ENCODE results near the gene LINC01488.

LINC01488 gene

GRCh38 chr11:69463995-69464960 is 17.2 kb upstream of the LINC01488 start:
- no peak for DNase-seq

GRCh38 chr11:69465236-69466000 is 16.0 kb upstream of the LINC01488 start:
- peak in 2 of 4 experiments; percentile 15 to 44 for DNase-seq

DNA sequence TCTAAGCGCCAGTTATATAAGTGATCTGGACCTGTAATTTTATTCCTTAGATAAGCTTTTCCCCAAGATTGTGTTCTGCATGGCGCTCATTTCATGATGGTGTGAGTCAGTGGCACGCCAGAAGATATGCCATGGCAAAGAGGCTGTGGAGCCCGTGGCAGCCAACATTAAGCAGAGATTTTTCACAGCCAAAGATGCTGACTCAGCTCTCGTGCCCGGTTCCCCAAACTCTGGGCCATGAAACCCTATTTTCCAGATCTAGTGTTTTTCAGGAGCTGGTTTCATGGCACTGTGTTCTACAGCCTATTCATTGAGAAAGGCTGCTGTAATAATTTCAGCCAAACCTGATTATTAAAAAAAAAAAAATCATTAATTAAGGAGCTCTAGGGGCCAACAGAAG is 15.4 kb upstream of the LINC01488 start:
- no peak for DNase-seq

GRCh38 chr11:69467196-69467595 is 14.3 kb upstream of the LINC01488 start:
- DNase-seq: no peak

DNA sequence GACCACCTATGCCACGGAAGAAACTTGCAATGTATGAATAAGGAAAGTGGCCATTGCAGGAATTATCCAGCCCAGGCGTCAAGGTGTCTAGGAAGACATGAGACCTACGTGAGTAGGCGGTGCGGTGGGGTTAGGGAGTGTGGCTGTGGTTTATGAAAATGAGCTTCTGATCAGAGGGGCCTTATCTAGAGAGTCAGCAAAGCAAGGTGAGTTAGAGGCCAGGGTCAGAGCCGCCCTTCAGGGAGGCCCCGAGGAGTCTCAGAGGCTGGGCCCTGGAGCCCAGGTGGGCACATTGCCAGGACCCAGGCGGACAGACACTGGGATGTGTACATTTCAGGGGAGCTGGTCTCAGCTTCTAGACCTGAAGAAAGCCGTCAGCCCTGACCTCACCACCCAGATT is 13.8 kb upstream of the LINC01488 start:
- DNase-seq: no peak

DNA sequence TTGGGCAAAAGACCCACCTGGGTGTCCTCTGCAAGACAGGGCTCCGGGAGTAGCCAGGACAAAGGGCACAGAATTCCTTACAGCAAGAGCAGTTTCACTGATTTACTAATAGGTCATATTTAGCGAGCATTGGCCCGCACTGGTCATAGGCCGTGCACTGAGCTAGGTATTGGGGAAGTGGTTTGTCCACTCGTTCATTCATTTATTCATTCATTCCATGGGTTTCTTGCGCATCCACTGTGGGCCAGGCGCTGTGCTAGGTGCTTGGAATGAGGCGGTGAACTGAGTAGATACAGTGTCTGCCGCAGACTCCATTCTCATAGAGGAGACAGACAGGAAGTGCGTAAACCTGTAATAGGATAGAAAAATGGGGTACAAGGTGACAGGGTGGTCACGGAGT is 13.2 kb upstream of the LINC01488 start:
- no peak for DNase-seq

DNA sequence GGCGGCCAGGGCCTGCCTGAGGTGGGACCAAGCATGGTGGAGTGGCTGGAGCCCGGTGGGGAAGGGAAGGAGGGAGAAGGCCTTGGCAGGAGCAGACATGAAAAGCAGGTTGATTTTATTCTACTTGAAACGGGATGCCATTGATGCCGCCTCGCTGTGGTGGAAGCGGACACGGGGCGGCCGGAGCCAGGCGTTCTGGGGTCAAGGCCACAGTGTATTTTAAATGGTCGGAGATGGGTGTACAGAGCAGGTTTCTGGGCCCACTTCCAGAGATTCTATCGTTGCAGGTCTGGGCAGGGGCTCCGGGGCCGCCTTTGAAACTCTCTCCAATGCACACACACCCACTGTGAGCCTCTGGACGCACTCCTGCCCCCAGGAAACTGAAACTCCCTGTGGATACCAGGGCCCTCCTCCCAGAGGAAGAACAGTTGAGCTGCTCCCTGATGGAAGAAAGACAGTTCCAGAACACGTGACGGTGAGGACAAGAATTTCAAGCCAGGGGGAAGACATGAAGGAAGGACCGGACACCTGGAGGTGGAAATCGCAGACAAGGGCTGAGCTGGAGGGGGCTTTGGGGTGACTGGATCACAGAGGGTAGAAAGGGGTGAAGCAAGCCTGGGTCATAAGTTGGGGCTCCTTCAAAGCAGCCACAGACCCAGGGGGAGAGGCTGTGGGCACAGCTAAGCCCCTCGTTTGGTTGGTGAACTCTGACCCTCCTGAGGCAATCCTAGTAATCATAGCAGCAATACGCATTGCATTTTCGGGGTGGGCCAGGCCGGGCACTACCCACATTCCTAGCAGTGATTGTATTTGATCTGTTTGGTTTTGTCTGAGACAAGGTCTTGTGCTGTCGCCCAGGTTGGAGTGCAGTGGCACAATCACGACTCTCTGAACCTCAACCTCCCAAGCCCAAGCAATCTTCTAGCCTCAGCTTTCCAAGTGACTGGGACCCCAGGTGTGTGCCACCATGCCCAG is 12.3 kb upstream of the LINC01488 start:
- no peak for DNase-seq

DNA sequence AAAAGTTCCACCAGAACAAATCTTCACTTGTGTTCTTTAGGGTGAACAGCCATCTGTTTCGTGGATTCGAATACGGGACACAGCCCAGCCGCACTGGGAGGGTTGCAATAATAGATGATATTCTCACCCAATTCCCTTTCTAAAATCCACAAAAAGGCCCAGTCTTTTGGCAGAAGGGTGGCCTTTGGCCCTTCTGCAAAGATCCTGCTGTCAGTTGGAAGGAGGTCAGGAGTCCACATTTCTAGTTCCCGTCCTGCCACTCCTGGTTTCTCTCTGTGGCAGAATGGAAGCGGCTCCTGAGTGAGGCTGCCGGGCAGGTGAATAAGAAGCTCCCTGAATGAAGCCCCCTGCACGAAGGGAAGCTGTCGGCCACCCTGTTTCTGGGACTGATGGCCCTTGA is 11.2 kb upstream of the LINC01488 start:
- no peak for DNase-seq

DNA sequence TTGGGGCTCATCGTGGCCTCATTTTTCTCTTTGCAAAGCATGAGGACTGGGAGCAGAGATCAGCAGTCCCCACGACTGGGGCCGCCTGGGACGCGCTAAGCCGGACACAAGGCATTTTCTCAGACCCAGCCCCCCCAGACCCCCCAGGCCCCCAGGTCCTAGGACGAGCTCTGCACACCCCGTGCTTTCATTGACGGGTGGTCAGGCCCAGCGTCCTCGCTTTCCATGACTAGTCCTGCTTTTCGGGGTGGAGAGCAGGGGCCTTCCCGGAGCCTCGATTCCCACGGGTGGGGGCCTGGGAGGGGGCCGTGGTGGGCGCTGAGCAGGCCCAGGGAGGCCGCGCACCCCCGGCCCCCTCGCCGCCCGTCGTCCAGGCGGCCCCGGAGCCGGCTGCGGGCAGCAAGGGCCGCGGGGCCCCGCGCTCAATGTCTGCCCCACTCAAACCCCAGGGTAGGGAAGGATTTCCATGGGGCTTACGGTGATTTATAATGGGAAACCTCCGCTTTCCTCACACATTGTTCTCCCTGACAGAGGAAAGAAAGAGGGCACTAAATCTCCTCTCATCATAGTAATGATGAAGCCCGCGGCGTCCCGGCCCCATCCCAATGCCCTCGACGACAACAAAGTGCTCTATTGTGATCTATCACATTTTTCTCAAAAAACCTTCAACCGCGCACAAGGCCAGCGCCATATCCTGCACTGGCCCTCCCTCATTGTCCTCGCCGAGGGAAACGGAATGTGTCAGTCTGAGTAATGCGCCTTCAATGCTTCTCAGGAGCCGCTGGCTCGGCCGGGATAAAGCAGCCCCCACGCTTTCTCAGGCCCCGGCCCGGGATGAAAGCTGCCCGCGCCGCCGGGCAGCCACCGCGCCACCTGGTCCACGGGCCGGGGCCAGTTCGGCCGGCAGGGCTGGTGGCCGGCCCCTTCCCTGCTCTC is 10.4 kb upstream of the LINC01488 start:
- DNase-seq: no peak

DNA sequence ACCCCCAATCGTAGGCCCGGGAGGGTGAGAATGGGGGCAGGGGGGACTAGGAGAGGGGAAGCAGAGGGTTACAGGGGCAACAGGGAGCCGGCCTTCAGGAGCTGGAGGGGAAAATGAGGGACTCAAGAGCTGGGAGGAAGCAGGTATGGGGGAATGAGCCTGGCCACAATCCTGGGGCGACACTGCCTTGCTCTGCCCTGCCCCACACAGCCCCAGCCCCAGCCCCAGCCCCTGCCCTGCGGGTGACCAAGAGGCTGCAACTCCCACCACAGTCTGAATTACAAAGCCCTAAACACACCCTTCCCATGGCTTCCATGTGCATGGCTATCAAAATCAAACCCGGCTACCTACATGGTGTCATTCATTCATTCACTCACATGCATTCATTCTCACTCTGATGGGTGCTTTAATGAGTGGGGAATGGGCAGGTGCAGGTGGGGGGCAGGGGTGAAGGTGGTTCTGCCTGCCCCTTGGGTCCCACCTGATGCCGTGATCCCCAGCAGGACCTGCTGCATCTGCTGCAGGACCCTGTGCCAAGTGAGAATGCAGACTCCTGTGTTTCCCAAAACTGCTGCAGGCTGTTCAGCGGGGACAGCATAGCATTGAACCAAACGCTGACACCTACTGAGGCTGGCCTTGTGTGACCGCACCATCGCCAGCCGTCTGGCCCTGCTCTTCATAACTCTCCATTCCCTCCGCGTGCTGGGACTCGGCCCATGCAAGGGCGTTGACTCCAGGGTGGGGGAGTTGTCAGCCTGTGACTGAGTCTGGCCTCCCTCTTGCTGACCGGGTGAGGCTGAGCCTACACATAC is 9.5 kb upstream of the LINC01488 start:
- DNase-seq: no peak

GRCh38 chr11:69472541-69473275 is 8.8 kb upstream of the LINC01488 start:
- DNase-seq: no peak

DNA sequence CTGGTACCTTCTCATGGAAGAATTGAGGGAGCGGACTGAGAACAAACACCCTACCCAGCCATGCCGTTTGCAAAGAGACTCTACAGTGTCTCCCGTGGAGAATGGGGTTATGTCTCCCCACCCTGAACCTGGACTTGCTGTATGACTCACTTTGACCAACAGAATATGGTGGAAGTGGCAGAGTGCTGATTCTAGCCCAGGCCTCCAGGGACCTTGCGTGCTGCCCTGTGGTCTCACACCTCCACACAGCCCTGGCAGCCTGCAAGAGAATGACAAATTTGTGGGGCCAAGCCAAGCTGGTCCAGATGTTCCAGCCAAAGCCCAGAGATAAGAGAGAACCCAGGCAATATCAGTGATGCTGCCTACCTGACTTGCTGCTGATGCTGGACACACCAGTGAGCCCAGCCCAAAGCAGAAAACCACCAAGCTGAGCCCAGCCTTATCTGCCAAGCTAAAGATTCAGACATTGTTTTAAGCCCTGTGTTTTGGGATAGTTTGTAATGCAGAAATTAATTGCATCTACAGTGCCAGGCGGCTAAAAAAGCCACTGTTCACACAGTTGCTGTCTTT is 8.1 kb upstream of the LINC01488 start:
- no peak for DNase-seq

DNA sequence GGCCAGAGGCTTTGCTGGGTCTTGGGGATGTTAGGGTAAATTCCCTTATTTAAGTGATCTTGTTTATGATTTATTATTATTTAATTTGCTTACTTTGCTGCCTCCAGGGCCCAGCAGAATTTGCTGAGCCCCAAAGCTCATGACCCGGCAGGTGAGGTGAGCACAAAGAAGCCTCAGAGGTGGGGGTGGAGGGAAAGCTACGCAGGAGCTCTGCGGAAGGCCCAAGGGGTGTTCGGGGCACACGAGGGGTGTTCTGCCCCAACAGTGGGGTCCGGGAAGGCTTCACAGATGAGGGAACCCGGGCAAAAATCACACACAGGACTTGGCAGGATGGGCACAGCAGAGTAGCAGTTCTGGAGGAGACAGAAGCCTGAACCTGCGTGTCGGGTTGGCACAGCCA is 6.7 kb upstream of the LINC01488 start:
- no peak for DNase-seq

DNA sequence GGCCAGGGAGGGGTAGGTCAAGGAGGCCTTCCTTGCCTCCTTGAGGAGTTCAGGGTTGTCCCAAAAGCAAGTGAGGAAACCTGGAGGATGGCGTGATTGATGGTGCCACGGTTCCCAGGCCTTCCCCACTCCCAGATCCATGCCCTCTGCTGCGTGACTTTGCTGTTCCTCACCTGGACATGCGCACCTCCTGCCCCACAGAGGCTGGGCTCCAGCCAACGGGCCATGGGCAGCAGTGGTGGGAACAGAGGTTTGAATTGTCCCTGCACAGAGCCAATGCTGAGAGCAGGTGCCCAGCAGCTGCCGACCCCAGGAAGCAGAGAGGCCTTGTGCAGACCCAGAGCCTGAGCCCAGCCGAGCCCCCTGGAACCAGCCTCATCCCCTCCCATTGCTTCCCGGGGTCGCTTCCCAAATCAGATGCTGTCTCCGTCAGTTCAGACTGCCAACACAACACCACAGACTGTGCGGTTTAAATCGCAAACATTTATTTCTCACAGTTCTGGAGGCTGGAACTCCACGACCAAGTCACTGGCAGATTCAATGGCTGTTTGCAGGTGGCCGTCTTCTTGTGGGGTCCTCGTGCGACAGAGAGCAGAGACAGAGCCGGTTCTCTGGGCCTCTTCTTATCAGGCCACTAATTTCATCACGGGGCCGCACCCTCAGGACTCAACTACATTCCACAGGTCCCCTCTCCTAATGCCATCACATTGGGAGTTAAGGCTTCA is 6.2 kb upstream of the LINC01488 start:
- DNase-seq: no peak

GRCh38 chr11:69475866-69476471 is 5.5 kb upstream of the LINC01488 start:
- no peak for DNase-seq

GRCh38 chr11:69476509-69476961 is 4.9 kb upstream of the LINC01488 start:
- no peak for DNase-seq

- DNase-seq: no peak
Observed at GRCh38 chr11:69477086-69477485, 4.4 kb upstream of the LINC01488 start.

Measured in suppressor macrophage (primary cell).